Measurements from ENCODE around the gene SLCO3A1.

GRCh38 chr15:92050220-92050898, 196.9 kb downstream of the SLCO3A1 start:
- TF ChIP-seq REST (IDR thresholded peaks at IDR 0.05; ENCODE audit: insufficient replicate concordance, low read depth) (no peak), CTCF (IDR thresholded peaks at IDR 0.05; ENCODE audit: insufficient read depth, low read length) (no peak), POLR2AphosphoS5 (IDR thresholded peaks at IDR 0.05; ENCODE audit: low read depth) (no peak), SPI1 (IDR thresholded peaks at IDR 0.05; ENCODE audit: borderline replicate concordance, low read depth) (no peak)

All from HL-60 (cell line).